KG1 (cell line): Measurements from ENCODE around the gene DHRSX.
"Not testable (repeated sequence)": the region's sequence is repeated elsewhere in the genome, so short reads cannot be mapped to it uniquely, and the experiment has no call there.

Source experiments
- DNase-seq: peaks from one replicate; lab custom pipeline; 2025; lab: John Stamatoyannopoulos, UW

Gene DHRSX

DNA sequence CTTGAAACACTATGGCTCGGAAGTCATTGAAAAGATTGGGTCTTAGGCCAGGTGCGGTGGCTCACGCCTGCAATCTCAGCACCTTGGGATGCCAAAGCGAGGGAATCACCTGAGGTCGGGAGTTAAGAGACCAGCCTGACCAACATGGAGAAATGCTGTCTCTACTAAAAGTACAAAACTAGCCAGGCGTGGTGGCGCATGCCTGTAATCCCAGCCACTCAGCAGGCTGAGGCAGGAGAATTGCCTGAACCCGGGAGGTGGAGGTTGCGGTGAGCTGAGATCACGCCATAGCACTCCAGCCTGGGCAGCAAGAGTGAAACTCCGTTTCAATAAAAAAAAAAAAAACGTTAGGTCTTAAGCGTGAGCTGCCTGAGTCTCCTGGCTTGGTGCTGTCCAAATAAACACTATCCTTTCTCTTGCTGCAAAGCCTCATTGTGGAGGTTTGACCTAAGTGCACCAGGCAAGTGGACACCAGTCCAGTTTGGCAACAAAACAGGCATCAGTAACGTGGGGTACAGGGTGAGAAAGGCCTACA, 185.9 kb downstream of the DHRSX start:
- no peak for DNase-seq

DNA sequence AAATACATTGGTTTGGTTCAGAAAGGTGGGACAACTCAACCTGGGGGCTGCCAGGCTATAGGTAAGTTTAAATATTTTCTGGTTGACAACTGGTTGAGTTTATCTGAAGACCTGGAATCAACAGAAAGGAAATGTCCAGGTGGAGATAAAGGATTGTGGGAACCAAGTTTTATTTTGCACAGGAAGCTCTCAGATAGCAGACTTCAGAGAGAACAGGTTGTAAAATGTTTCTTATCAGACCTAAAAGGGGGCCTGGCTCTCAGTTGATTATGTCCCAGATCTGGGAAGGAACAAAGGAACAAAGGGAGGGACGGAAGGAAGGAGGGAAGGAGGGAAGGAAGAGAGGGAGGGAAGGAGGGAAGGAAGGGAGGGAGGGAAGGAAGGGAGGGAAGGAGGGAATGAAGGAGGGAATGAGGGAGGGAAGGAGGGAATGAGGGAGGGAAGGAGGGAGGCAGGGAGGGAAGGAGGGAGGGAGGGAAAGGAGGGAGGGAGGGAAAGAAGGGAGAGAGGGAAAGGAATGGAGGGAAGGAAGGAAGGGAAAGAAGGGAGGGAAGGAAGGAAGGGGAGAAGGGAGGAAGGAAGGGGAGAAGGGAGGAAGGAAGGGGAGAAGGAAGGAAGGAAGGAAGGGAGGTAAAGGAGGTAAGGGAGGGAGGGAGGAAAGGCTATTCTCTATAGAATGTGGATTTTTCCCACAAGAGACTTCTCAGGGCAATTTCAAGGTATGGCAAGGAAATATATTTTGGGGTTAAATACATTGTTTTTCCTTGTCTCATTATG, 186.7 kb downstream of the DHRSX start:
- DNase-seq: no peak

DNA sequence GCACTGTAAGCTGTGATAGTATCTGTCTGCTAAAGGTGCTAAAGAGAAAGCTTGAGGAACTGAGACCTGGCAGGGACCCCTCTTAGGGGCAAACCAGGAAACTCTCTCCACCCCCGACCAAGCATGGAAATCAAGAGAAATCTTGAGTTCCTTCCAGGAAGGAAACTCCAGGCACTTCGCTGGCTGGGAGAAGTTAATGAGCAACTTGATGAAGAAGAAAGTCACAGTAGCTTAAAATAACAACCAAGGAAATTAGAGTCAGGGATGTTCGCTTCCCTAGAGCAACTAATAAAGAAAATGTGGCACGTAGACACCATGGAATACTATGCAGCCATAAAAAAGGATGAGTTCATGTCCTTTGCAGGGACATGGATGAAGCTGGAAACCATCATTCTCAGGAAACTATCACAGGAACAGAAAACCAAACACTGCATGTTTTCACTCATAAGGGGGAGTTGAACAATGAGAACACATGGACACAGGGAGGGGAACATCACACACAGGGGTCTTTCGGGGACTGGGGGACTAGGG, 188.7 kb downstream of the DHRSX start:
- DNase-seq: not testable (repeated sequence)

DNA sequence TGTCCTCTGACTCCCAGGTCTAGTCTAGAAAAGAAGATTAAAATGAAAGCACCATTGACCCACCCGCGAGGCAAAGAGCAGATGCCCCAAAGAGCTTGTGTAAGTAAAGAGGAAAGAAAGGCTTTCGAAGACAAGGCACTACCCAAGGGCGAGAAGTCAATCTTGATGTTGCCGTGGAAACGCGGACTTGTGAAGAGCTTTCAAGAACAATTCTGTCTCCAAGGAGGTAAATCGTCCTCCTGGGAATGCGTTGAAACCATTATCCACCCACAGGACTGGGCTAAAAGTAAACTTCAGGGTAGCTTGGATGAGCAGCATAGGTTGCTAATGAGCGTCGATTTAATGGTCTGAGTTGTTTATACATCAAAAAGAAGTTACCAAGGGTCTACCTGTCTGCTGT, 189.3 kb downstream of the DHRSX start:
- no peak for DNase-seq

DNA sequence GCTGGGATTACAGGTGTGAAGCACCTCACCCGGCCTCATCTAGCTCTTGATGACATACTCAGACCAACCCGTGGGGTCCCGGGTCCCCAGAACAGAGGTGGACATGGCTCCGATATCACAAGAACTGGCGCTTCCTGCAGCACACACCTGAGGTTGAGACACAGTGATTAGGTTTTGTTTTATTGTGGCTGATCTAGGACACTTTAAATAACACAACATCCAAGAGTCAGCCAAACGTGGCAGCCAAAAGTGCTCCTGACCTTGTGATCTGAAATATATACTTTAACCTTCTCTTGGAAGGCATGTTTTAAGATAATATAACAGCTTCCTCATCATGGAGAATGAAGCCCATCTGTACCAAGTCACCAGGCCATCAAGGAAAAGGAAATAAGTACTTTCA, 198.9 kb downstream of the DHRSX start:
- no peak for DNase-seq

DNA sequence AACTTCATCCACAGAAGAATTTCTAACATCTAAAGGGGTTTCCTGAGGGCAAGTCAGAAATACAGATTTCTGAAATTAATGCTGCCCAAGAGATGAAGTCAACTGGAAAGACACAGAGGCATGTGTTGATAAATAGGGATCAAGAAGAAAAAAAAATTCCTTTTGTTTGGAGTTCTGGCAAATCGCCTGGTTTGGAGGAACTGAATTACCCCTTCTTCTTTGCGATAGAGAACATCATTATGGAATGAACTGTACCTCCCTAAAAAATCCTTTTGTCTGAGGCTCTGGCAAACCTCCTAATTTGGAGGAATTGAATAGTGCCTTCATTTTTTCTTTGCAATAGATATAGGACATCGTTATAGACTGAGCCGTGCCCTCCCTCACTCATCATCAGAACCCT, 200.9 kb downstream of the DHRSX start:
- no peak for DNase-seq

DNA sequence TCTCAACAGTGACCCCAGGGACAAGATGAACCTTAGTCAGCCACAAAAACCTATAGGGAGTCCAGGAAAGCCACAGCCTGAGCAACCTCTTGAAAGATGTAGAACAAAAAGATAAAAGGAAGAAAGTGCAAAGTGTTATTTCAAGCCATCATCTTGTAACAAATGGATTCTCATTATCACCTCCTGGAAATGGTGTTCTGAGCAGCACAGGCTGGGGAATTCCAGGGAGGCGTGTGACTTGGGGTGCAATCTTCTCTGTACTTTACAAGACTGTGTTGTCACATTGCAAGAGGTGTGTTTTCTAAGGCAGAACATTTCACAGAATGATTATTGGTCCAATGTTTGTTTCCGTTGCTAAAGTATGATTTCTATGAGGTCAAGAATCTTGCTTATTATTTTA, 214.0 kb downstream of the DHRSX start:
- DNase-seq: no peak

DNA sequence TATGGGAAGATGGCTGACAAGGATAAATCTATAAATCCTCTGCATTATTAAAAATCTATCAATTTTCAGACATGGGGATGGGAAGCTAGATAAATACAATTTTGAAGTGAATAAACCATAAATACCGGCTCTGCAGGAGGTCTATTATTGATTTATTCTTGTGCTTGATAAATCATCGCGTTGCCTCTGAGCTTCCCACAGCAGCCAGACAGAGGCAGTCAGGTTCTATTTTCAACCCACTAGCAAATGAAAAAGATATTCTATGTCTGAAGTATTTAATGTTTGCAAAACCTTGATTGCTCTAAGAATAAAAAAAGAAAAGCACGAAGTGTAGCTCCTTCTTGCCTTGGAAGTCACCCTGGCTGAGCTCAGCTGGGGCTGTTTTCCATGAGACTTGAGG, 216.2 kb downstream of the DHRSX start:
- DNase-seq: no peak

DNA sequence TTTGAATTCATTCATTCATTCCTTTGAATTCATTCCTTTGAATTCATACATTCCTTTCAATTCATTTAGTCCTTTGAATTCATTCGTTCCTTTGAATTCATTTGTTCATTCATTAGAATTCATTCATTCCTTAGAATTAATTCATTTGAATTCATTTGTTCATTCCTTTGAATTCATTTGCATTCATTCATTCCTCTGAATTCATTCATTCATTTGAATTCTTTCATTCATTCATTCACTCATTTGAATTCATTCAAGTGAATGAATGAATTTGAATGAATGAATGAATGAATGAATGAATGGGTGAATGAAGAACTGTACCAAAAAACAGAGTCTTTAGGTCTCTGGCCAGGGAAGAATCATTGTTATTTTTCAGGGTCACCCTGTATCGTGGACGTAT, 216.6 kb downstream of the DHRSX start:
- no peak for DNase-seq

DNA sequence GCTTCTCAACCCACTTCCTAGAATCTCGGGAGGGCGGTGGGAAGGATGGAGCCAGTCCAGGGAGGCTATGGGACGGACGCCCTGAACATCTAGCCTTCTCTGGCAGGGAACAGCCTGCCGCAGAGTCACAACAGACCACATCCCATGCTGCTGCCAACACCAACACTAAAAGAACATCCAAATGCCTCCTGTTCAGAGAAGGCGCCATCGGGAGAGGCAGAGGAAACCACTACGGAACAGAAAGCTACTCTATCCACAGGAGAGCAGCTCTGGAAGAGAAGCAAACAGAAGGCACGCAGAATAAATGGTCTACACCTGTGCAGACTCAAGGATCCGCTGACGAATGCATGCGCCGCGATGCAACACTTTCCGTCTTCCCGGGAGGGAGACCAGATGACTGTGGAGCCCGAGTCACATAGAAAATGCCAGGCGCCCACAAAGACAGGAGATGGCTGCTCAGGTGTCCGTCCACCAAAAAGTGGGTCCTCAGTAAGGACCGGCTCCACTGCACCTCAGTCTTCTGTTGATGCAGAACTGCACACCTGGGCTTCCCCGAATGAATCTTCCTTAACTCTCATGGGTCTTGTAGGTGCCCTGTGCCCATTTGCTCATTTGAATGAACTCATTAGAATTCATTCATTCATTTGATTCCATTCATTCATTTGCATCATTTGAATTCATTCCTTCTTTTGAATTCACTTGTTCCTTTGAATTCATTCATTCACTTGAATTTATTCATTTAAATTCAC, 217.5 kb downstream of the DHRSX start:
- DNase-seq: no peak

DNA sequence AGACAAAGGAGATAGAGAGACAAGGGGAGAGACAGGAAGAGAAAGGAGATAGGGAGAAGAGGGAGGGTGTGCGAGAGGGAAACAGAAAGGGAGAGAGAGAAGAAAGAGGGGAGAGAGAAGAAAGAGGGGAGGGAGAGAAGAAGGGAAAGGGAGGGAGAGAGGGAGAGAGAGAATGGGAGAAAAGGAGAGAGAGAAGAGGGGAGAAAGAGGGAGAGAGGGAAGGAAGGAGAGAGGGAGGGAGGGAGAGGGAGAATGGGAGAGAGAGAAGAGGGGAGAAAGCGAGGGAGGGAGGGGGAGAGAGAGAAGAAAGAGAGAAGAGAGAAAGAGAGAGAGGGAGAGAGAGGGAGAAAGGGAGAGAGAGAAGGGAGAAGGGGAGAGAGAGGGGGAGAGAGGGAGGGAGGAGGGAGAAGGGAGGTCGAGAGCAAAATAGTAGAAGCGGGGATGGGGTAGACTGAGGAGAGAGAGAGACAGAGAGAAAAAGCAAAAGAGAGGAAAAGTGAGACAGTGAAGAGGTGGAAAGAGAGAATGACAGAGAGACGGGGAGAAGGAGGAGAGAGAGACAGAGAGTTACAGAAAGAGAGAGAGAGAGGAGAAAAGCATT, 218.2 kb downstream of the DHRSX start:
- DNase-seq: no peak

DNA sequence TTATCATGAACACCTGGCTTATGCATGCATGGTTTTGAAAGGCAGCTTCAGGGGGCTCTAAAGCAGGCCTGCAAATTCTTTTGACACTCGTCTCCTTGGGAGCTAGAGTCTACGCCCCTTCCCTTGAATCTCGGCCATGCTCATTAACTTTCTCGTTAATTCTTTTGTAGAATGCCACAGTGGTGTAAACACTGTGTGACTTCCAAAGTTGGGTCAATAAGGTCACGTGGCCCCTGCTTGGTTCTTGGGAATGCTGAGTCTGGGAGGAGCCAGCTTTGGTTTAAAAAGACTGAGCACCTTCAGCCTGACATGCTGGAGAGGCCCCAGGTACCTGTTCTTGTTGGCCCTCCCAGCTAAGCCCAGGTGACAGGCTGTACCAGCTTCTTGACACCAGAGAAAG, 228.4 kb downstream of the DHRSX start:
- no peak for DNase-seq

DNA sequence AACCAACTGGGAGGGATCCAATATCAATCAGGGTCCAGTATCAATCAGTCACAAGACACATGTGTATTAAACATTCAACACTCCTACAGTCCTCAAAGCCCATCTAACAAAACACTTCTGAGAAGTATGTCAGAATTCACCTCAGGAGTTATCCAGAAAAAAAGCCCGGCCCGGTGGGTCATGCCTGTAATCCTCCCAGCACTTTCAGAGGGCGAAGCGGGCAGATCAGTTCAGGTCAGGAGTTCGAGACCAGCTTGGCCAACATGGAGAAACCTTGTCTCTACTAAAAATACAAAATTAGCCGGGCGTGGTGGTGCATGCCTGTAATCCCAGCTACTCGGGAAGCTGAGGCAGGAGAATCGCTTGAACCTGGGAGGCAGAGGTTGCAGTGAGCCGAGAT, 229.2 kb downstream of the DHRSX start:
- not testable (repeated sequence) for DNase-seq

DNA sequence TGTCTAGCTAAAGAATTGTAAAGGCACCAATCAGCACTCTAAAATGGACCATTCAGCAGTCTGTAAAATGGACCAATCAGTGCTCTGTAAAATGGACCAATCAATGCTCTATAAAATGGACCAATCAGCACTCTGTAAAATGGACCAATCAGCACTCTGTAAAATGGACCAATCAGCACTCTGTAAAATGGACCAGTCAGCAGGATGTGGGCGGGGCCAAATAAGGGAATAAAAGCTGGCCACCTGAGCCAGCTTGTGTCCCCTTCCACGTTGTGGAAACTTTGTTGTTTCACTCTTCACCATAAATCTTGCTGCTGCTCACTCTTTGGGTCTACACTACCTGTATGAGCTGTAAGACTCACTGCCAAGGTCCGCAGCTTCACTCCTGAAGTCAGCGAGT, 230.0 kb downstream of the DHRSX start:
- not testable (repeated sequence) for DNase-seq

DNA sequence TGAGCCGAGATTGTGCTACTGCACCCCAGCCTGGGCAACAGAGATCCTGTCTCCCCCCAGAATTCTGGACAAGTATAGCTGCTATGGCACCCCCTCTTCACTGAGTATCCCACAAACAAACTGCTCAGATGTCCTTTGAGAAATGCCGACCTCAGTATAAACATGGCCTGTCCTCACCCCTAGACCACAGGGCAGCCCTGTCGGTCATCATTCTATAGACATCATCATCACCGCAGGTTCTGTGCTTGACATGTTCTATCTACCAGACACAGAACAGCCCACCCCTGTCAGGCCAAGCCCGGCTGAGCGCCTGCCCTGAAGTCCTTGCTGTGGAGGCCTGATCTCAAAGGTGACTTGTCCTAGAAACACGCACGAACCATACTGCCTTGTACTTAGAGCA, 232.9 kb downstream of the DHRSX start:
- no peak for DNase-seq

DNA sequence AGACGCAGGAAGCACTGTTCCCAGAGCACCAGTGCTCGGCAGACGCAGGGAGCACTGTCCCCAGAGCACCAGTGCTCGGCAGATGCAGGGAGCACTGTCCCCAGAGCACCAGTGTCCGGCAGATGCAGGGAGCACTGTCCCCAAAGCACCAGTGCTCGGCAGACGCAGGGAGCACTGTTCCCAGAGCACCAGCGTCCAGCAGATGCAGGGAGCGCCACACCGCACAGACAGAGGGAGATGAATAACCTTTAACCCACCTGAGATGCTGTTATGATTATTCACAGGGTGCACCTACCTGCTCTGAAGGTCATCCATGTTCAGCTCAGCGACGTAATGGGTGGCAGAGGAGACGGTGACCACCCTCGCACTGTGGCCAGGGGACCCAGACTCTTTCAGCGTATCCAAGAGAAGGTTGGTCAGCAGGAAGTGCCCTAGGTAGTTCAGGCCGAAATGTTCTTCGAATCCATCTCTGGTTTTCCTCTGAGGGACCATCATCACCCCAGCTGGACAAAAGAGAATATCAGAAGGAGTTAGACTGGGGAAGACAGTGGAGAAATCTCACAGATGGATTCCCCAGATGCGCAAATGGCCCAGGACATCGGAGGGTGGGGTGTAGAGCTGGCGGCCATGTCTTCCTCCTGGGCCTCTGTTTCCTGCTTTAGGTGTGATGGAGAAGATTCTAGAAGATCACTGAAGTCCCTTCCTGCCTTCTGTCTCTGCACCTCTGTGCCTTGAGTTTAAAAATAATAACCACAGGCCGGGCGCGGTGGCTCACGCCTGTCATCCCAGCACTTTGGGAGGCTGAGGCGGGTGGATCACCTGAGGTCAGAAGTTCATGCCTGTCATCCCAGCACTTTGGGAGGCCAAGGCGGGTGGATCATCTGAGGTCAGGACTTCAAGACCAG, 234.1 kb downstream of the DHRSX start:
- no peak for DNase-seq

DNA sequence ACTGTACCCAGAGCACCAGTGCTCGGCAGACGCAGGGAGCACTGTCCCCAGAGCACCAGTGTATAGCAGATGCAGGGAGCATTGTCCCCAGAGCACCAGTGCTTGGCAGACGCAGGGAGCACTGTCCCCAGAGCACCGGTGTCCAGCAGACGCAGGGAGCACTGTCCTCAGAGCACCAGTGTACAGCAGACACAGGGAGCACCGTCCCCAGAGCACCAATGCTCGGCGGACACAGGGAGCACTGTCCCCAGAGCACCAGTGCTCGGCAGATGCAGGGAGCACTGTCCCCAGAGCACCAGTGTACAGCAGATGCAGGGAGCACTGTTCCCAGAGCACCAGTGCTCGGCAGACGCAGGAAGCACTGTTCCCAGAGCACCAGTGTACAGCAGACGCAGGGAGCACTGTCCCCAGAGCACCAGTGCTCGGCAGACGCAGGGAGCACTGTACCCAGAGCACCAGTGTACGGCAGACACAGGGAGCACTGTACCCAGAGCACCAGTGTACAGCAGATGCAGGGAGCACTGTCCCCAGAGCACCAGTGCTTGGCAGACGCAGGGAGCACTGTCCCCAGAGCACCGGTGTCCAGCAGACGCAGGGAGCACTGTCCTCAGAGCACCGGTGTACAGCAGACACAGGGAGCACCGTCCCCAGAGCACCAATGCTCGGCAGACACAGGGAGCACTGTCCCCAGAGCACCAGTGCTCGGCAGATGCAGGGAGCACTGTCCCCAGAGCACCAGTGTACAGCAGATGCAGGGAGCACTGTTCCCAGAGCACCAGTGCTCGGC, 234.9 kb downstream of the DHRSX start:
- not testable (repeated sequence) for DNase-seq

DNA sequence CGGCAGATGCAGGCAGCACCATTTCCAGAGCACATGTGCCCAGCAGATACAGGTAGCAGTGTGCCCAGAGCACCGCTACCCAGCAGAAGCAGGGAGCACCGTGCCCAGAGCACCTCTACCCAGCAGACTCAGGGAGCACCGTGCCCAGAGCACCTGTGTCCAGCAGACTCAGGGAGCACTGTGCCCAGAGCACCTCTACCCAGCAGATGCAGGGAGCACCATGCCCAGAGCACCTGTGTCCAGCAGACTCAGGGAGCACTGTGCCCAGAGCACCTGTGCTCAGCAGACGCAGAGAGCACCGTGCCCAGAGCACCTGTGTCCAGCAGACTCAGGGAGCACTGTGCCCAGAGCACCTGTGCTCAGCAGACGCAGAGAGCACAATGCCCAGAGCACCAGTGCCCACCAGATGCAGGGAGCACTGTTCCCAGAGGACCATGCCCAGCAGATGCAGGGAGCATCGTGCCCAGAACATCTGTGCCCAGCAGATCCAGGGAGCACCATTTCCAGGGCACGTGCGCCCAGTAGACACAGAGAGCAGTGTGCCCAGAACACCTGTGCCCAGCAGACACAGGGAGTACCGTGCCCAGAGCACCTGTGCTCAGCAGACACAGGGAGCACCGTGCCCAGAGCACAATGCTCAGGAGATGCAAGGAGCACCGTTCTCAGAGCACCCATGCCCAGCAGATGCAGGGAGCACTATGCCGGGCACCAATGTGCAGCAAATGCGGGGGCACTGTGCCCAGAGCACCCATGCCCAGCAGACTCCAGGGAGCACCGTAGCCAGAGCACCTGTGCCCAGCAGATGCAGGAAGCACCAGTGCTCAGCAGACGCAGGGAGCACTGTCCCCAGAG, 236.4 kb downstream of the DHRSX start:
- no peak for DNase-seq

DNA sequence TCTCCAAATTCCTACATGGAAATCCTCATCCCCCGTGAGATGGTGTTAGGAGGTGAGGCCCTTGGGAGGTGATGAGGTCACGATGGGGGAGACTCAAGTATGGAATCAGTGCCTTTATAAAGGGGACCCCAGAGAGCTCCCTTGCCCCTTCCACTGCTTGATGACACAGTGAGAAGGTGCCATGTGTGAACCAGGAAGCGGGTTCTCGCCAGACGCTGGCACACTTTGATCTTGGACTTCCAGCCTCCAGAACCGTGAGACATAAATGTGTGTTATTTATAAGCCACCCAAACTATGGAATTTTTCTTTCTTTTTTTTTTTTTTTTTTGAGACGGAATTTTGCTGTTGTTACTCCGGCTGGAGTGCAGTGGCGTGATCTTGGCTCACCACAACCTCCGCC, 237.6 kb downstream of the DHRSX start:
- DNase-seq: no peak

DNA sequence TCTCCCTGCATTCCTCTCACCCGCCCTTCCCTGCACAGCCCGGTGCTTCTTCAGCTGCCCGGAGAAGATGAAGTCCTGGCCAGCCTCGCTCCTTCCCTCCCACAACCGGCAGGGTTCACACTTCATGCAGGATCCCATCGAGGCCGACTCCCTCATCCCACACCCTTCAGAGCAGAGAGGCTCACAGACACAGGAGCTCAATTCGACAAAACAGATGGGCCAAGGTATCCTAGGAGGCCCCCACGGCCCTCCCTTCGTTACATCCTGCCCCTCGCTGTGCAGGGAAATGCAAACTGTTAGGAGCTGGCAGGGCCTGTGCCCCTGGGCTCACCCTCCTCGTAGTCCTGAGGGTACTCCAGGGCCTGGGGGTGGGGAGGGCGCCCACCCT, 238.1 kb downstream of the DHRSX start:
- DNase-seq: no peak
